Neural cell (in vitro differentiated cells): ENCODE results near the gene TMEM131. TPM values are rescaled to one million over a fixed set of nuclear protein-coding genes. Genes with fewer than 3 reads are reported as not detected.

Experiments
- H2AFZ ChIP-seq: fragments of 200-600, 300-800 bp; sonication (generic), shearing (Covaris generic); 2 replicates; pipeline ENCODE4 v1.6.0; 2014; ENCODE audit warnings: low read depth, mild to moderate bottlenecking, antibody characterized with exemption, low read length, moderate library complexity
- H3F3A ChIP-seq: fragments of 200-600 bp; shearing (Covaris generic); 2 replicates; pipeline ENCODE4 v1.6.1; 2016; ENCODE audit warnings: mild to moderate bottlenecking, moderate library complexity, mixed read lengths, antibody characterized with exemption, low read length; ENCODE audit not compliant: insufficient read depth, poor library complexity, severe bottlenecking
- H3K27ac ChIP-seq: fragments of 200-600, 300-800 bp; sonication (generic), shearing (Covaris generic); 2 replicates; pipeline ENCODE4 v1.5.1; 2014; ENCODE audit warnings: mild to moderate bottlenecking, low read length, moderate library complexity
- H3K27me3 ChIP-seq: fragments of 300-800, 200-600 bp; sonication (generic), shearing (Covaris generic); 2 replicates; pipeline ENCODE4 v1.6.0; 2014; ENCODE audit warnings: mild to moderate bottlenecking, low read depth, low read length, moderate library complexity; ENCODE audit not compliant: insufficient read depth
- H3K36me3 ChIP-seq: fragments of 300-800, 200-600 bp; sonication (generic), shearing (Covaris generic); 2 replicates; pipeline ENCODE4 v1.5.1; 2014; ENCODE audit warnings: mild to moderate bottlenecking, antibody characterized with exemption, low read length, moderate library complexity; ENCODE audit not compliant: insufficient read depth
- H3K4me2 ChIP-seq: fragments of 300-800, 200-600 bp; sonication (generic), shearing (Covaris generic); 2 replicates; pipeline ENCODE4 v1.6.0; 2014; ENCODE audit warnings: mild to moderate bottlenecking, low read length
- H3K4me3 ChIP-seq: fragments of 300-800, 200-600 bp; sonication (generic), shearing (Covaris generic); 2 replicates; pipeline ENCODE4 v1.5.1; 2014; ENCODE audit warnings: mild to moderate bottlenecking, low read length, moderate library complexity
- H3K79me2 ChIP-seq: fragments of 200-600 bp; shearing (Covaris generic); replicated peaks from 2 replicates; pipeline ENCODE4 v1.6.0; 2014; ENCODE audit warnings: mild to moderate bottlenecking, low read length, moderate library complexity; ENCODE audit not compliant: insufficient read depth
- H3K9ac ChIP-seq: fragments of 300-800, 200-600 bp; sonication (generic), shearing (Covaris generic); 2 replicates; pipeline ENCODE4 v1.6.1; 2016; ENCODE audit warnings: mild to moderate bottlenecking, low read length, mixed read lengths
- H3K9me2 ChIP-seq: fragments of 200-600 bp; shearing (Covaris generic); 2 replicates; pipeline ENCODE4 v1.6.1; 2016; ENCODE audit warnings: mild to moderate bottlenecking, low read length, mixed read lengths; ENCODE audit not compliant: insufficient read depth
- H3K9me3 ChIP-seq: fragments of 200-600, 300-800 bp; sonication (generic), shearing (Covaris generic); 2 replicates; pipeline ENCODE4 v1.6.1; 2016; ENCODE audit warnings: mild to moderate bottlenecking, mixed run types, low read length, moderate library complexity, mixed read lengths
- H4K20me1 ChIP-seq: fragments of 200-600 bp; shearing (Covaris generic); 2 replicates; pipeline ENCODE4 v1.6.1; 2016; ENCODE audit warnings: mild to moderate bottlenecking, mixed run types; ENCODE audit not compliant: insufficient read depth
- EP300 ChIP-seq: fragments of 450-650 bp; conservative IDR thresholded peaks from 2 replicates; pipeline ENCODE4 v1.6.1; 2014; ENCODE audit warnings: antibody characterized with exemption, mild to moderate bottlenecking, moderate library complexity; ENCODE audit not compliant: poor library complexity, severe bottlenecking
- EZH2 ChIP-seq: fragments of 200-600, 300-800 bp; shearing (Covaris generic), sonication (generic); IDR thresholded peaks from 2 replicates; pipeline ENCODE4 v1.6.1; 2014; ENCODE audit warnings: antibody characterized with exemption, low read length, borderline replicate concordance, mild to moderate bottlenecking; ENCODE audit not compliant: insufficient read depth, poor library complexity, severe bottlenecking
- MXI1 ChIP-seq: fragments of 450-650 bp; conservative IDR thresholded peaks from 2 replicates; pipeline ENCODE4 v1.6.1; 2014; ENCODE audit warnings: antibody characterized with exemption, mild to moderate bottlenecking; ENCODE audit not compliant: poor library complexity, severe bottlenecking
- POLR2AphosphoS5 ChIP-seq: IDR thresholded peaks from 2 replicates; pipeline ENCODE4 v1.6.1; 2012
- RAD21 ChIP-seq: fragments of 450-650 bp; conservative IDR thresholded peaks from 2 replicates; pipeline ENCODE4 v1.6.1; 2014; ENCODE audit warnings: antibody characterized with exemption, mild to moderate bottlenecking, moderate library complexity
- SMC3 ChIP-seq: fragments of 450-650 bp; conservative IDR thresholded peaks from 2 replicates; pipeline ENCODE4 v1.6.1; 2014; ENCODE audit warnings: antibody characterized with exemption, mild to moderate bottlenecking, moderate library complexity; ENCODE audit not compliant: poor library complexity
- TAF1 ChIP-seq: IDR thresholded peaks from 2 replicates; pipeline ENCODE4 v1.6.1; 2012; ENCODE audit warnings: low read depth
- polyA plus RNA-seq: library from polyadenylated mRNA; depleted of rRNA; stranded (reverse); fragments of >200 nt; gene quantifications from 2 replicates; pipeline ENCODE4 v1.2.3, GENCODE V29; 2014
- TF ChIP-seq, protein P1 (sequence below): fragments of 450-650 bp; IDR thresholded peaks from 2 replicates; pipeline ENCODE4 v1.5.1; 2014; ENCODE audit warnings: antibody characterized with exemption, mild to moderate bottlenecking, moderate library complexity; ENCODE audit not compliant: poor library complexity, severe bottlenecking
- TF ChIP-seq, protein P2 (sequence below): IDR thresholded peaks from 2 replicates; pipeline ENCODE4 v1.6.1; 2012; ENCODE audit warnings: borderline replicate concordance

TMEM131 gene
- polyA plus RNA-seq, 1 donor from 2014 or later: 9.6 TPM

GRCh38 chr2:97970293-97971060 lies 25.3 kb downstream of the TMEM131 start:
- Histone ChIP-seq H3K36me3 (no peaks in the 10 kb centered on the region), H4K20me1 (no peaks in the 10 kb centered on the region), H3K27me3 (no peaks in the 10 kb centered on the region), H3K9me3 (peaks cover 6% of the 10 kb centered on the region), H3K9ac (no peak overlapping the region), H3F3A (no peaks in the 10 kb centered on the region), H3K4me2 (no peak overlapping the region), H3K79me2 (peaks cover 83% of the 10 kb centered on the region), H3K9me2 (no peaks in the 10 kb centered on the region), H3K4me3 (no peak overlapping the region), H2AFZ (no peak overlapping the region), H3K27ac (no peak overlapping the region)
- TF ChIP-seq, protein P1, sequence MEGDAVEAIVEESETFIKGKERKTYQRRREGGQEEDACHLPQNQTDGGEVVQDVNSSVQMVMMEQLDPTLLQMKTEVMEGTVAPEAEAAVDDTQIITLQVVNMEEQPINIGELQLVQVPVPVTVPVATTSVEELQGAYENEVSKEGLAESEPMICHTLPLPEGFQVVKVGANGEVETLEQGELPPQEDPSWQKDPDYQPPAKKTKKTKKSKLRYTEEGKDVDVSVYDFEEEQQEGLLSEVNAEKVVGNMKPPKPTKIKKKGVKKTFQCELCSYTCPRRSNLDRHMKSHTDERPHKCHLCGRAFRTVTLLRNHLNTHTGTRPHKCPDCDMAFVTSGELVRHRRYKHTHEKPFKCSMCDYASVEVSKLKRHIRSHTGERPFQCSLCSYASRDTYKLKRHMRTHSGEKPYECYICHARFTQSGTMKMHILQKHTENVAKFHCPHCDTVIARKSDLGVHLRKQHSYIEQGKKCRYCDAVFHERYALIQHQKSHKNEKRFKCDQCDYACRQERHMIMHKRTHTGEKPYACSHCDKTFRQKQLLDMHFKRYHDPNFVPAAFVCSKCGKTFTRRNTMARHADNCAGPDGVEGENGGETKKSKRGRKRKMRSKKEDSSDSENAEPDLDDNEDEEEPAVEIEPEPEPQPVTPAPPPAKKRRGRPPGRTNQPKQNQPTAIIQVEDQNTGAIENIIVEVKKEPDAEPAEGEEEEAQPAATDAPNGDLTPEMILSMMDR: no peak
- no peak for TF ChIP-seq TAF1
- TF ChIP-seq SMC3: no peak
- no peak for TF ChIP-seq POLR2AphosphoS5
- no peak for TF ChIP-seq MXI1
- TF ChIP-seq, protein P2, sequence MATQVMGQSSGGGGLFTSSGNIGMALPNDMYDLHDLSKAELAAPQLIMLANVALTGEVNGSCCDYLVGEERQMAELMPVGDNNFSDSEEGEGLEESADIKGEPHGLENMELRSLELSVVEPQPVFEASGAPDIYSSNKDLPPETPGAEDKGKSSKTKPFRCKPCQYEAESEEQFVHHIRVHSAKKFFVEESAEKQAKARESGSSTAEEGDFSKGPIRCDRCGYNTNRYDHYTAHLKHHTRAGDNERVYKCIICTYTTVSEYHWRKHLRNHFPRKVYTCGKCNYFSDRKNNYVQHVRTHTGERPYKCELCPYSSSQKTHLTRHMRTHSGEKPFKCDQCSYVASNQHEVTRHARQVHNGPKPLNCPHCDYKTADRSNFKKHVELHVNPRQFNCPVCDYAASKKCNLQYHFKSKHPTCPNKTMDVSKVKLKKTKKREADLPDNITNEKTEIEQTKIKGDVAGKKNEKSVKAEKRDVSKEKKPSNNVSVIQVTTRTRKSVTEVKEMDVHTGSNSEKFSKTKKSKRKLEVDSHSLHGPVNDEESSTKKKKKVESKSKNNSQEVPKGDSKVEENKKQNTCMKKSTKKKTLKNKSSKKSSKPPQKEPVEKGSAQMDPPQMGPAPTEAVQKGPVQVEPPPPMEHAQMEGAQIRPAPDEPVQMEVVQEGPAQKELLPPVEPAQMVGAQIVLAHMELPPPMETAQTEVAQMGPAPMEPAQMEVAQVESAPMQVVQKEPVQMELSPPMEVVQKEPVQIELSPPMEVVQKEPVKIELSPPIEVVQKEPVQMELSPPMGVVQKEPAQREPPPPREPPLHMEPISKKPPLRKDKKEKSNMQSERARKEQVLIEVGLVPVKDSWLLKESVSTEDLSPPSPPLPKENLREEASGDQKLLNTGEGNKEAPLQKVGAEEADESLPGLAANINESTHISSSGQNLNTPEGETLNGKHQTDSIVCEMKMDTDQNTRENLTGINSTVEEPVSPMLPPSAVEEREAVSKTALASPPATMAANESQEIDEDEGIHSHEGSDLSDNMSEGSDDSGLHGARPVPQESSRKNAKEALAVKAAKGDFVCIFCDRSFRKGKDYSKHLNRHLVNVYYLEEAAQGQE: no peak
- TF ChIP-seq RAD21: no peak
- TF ChIP-seq EZH2: no peak
- TF ChIP-seq EP300: no peak

GRCh38 chr2:97969081-97970067 lies 26.4 kb downstream of the TMEM131 start:
- H3K9ac ChIP-seq: no peak overlapping the region
- no peak overlapping the region for H3K27ac ChIP-seq
- TF ChIP-seq MXI1 (no peak), TAF1 (no peak), RAD21 (no peak), POLR2AphosphoS5 (no peak), EZH2 (no peak), EP300 (no peak), SMC3 (no peak)
- TF ChIP-seq, protein P1: no peak
- TF ChIP-seq, protein P2: no peak
- no peaks in the 10 kb centered on the region for H3K9me2 ChIP-seq
- peaks cover 6% of the 10 kb centered on the region for H3K9me3 ChIP-seq
- no peak overlapping the region for H2AFZ ChIP-seq
- H3K4me2 ChIP-seq: no peak overlapping the region
- no peaks in the 10 kb centered on the region for H4K20me1 ChIP-seq
- no peaks in the 10 kb centered on the region for H3K27me3 ChIP-seq
- H3K79me2 ChIP-seq: peaks cover 80% of the 10 kb centered on the region
- no peak overlapping the region for H3K4me3 ChIP-seq
- H3F3A ChIP-seq: no peaks in the 10 kb centered on the region
- no peaks in the 10 kb centered on the region for H3K36me3 ChIP-seq
